Spinal cord (tissue), 10 donors: ENCODE data around the gene FOXN3. TPM values are rescaled to one million over a fixed set of nuclear protein-coding genes. Genes with fewer than 3 reads are reported as not detected.
A peak's percentile ranks its signal among the peaks of the same experiment; 100 is the strongest.

Experiments
- DNase-seq, 6 donors: peaks; one replicate each; pipeline versions ENCODE4 v3.0.0 to v3.0.0-alpha.2; 2013 to 2015; ENCODE audit warnings: low spot score in 6 of 6, low read depth in 4 of 6
- H3K27ac ChIP-seq: one replicate; pipeline ENCODE4 v1.5.1; 2013; ENCODE audit warnings: low read depth, low read length, control low read depth
- H3K27me3 ChIP-seq: one replicate; pipeline ENCODE4 v1.6.1; 2013; ENCODE audit warnings: low read length; ENCODE audit not compliant: control insufficient read depth, insufficient read depth
- H3K36me3 ChIP-seq: one replicate; pipeline ENCODE4 v1.6.1; 2013; ENCODE audit warnings: low read length; ENCODE audit not compliant: control insufficient read depth, insufficient read depth
- H3K4me1 ChIP-seq: one replicate; pipeline ENCODE4 v1.6.1; 2013; ENCODE audit warnings: low read length; ENCODE audit not compliant: control insufficient read depth, insufficient read depth
- H3K4me3 ChIP-seq: one replicate; pipeline ENCODE4 v1.5.1; 2013; ENCODE audit warnings: low read depth, low read length, control low read depth
- H3K9me3 ChIP-seq: one replicate; pipeline ENCODE4 v1.6.1; 2013; ENCODE audit warnings: low read length; ENCODE audit not compliant: control insufficient read depth, insufficient read depth
- WGBS: methylation state at CpG from one replicate; pipeline ENCODE4 v1.1.5; 2013; ENCODE audit warnings: missing lambda C conversion rate; ENCODE audit not compliant: insufficient coverage; 5-methylcytosine and 5-hydroxymethylcytosine counted together
- polyA plus RNA-seq, 2 donors: library from polyadenylated mRNA; unstranded; fragments of 120-200 nt; gene quantifications; one replicate each; pipeline ENCODE4 v1.2.1, GENCODE V29; 2013; ENCODE audit not compliant: insufficient read length in 2 of 2
- total RNA-seq, 2 donors: library from RNA; depleted of rRNA in 1 of 2; stranded (reverse); fragments of 120-200 nt in 1 of 2; fragments of >200 nt in 1 of 2; gene quantifications; one replicate each; pipeline versions ENCODE4 v1.2.3 to v1.2.4, GENCODE V29; 2013 to 2014
- donor health status: healthy.

FOXN3 gene
- total and polyA plus RNA-seq, 4 donors: 37.8 to 56.8 (median 46.8) TPM

- peak in 1 of 6 donors; percentile 43 for DNase-seq
- Histone ChIP-seq H3K27ac (no peak overlapping the region), H3K36me3 (no peaks in the 10 kb centered on the region), H3K4me1 (no peaks in the 10 kb centered on the region), H3K9me3 (no peaks in the 10 kb centered on the region), H3K27me3 (no peaks in the 10 kb centered on the region), H3K4me3 (no peak overlapping the region)
- 52% methylated on average over 7 of the region's 7 CpGs for WGBS
Measured at GRCh38 chr14:89146274-89146673, 270.8 kb downstream of the FOXN3 start.

- 92% methylated on average over 4 of the region's 5 CpGs for WGBS
- Histone ChIP-seq H3K36me3 (no peaks in the 10 kb centered on the region), H3K27ac (no peak overlapping the region), H3K27me3 (no peaks in the 10 kb centered on the region), H3K4me3 (no peak overlapping the region), H3K4me1 (no peaks in the 10 kb centered on the region), H3K9me3 (no peaks in the 10 kb centered on the region)
- no peak for DNase-seq
Measured at GRCh38 chr14:89144642-89145041, 272.4 kb downstream of the FOXN3 start.

- Histone ChIP-seq H3K36me3 (no peaks in the 10 kb centered on the region), H3K4me3 (no peak overlapping the region), H3K27me3 (no peaks in the 10 kb centered on the region), H3K9me3 (no peaks in the 10 kb centered on the region), H3K4me1 (no peaks in the 10 kb centered on the region), H3K27ac (no peak overlapping the region)
- no peak for DNase-seq
- WGBS: 91% methylated on average over 1 of the region's 3 CpGs
Measured at GRCh38 chr14:89144066-89144465, 273.0 kb downstream of the FOXN3 start.

- H3K27ac ChIP-seq: no peak overlapping the region
- H3K4me3 ChIP-seq: no peak overlapping the region
- H3K27me3 ChIP-seq: no peaks in the 10 kb centered on the region
- no peak for DNase-seq
- no peaks in the 10 kb centered on the region for H3K9me3 ChIP-seq
- no peaks in the 10 kb centered on the region for H3K4me1 ChIP-seq
- no peaks in the 10 kb centered on the region for H3K36me3 ChIP-seq
- 81% methylated on average over 2 of the region's 3 CpGs for WGBS
Measured at GRCh38 chr14:89143595-89143994, 273.4 kb downstream of the FOXN3 start.

GRCh38 chr14:89142366-89142765 lies 274.7 kb downstream of the FOXN3 start:
- WGBS: 92% methylated on average over 2 of the region's 5 CpGs
- Histone ChIP-seq H3K27ac (no peak overlapping the region), H3K36me3 (no peaks in the 10 kb centered on the region), H3K27me3 (no peaks in the 10 kb centered on the region), H3K9me3 (no peaks in the 10 kb centered on the region), H3K4me3 (no peak overlapping the region), H3K4me1 (no peaks in the 10 kb centered on the region)
- DNase-seq: no peak

GRCh38 chr14:89141862-89142261 lies 275.2 kb downstream of the FOXN3 start:
- no peaks in the 10 kb centered on the region for H3K9me3 ChIP-seq
- WGBS: no CpG with 5 or more reads among the region's 3 CpGs
- DNase-seq: no peak

GRCh38 chr14:89140326-89140725 lies 276.7 kb downstream of the FOXN3 start:
- Histone ChIP-seq H3K9me3 (no peaks in the 10 kb centered on the region), H3K4me1 (no peaks in the 10 kb centered on the region), H3K27ac (no peak overlapping the region), H3K4me3 (no peak overlapping the region), H3K27me3 (no peaks in the 10 kb centered on the region), H3K36me3 (no peaks in the 10 kb centered on the region)
- DNase-seq: no peak
- WGBS: 80% methylated on average over 4 of the region's 5 CpGs

More at GRCh38 chr14:89141862-89142261, 275.2 kb downstream of the FOXN3 start:
- H3K27ac ChIP-seq: no peak overlapping the region
- no peaks in the 10 kb centered on the region for H3K4me1 ChIP-seq
- H3K4me3 ChIP-seq: no peak overlapping the region
- H3K27me3 ChIP-seq: no peaks in the 10 kb centered on the region
- H3K36me3 ChIP-seq: no peaks in the 10 kb centered on the region

- no peaks in the 10 kb centered on the region for H3K4me1 ChIP-seq
- no peaks in the 10 kb centered on the region for H3K36me3 ChIP-seq
- H3K27ac ChIP-seq: no peak overlapping the region
- H3K4me3 ChIP-seq: no peak overlapping the region
- no peak for DNase-seq
- 63% methylated on average over 10 of the region's 14 CpGs for WGBS
- H3K9me3 ChIP-seq: no peaks in the 10 kb centered on the region
- no peaks in the 10 kb centered on the region for H3K27me3 ChIP-seq
Measured at GRCh38 chr14:89139404-89140247, 277.4 kb downstream of the FOXN3 start.

GRCh38 chr14:89138846-89139245 lies 278.2 kb downstream of the FOXN3 start:
- H3K36me3 ChIP-seq: no peaks in the 10 kb centered on the region
- H3K9me3 ChIP-seq: no peaks in the 10 kb centered on the region
- WGBS: 91% methylated on average over 7 of the region's 7 CpGs
- no peak overlapping the region for H3K4me3 ChIP-seq
- no peak overlapping the region for H3K27ac ChIP-seq
- no peaks in the 10 kb centered on the region for H3K27me3 ChIP-seq
- no peak for DNase-seq
- no peaks in the 10 kb centered on the region for H3K4me1 ChIP-seq

GRCh38 chr14:89137526-89138163 lies 279.4 kb downstream of the FOXN3 start:
- Histone ChIP-seq H3K4me1 (no peaks in the 10 kb centered on the region), H3K9me3 (no peaks in the 10 kb centered on the region), H3K36me3 (no peaks in the 10 kb centered on the region), H3K27ac (no peak overlapping the region), H3K27me3 (no peaks in the 10 kb centered on the region), H3K4me3 (no peak overlapping the region)
- DNase-seq: no peak
- WGBS: 85% methylated on average over 3 of the region's 7 CpGs
